Embryonic facial prominence (tissue), 1 donor: ENCODE measurements around the gene ZBED4.

ENCODE experiments used
- DNase-seq: peaks from one replicate; pipeline ENCODE4 v3.0.0-alpha.2; 2016; ENCODE audit errors: extremely low spot score

The ZBED4 gene

DNA sequence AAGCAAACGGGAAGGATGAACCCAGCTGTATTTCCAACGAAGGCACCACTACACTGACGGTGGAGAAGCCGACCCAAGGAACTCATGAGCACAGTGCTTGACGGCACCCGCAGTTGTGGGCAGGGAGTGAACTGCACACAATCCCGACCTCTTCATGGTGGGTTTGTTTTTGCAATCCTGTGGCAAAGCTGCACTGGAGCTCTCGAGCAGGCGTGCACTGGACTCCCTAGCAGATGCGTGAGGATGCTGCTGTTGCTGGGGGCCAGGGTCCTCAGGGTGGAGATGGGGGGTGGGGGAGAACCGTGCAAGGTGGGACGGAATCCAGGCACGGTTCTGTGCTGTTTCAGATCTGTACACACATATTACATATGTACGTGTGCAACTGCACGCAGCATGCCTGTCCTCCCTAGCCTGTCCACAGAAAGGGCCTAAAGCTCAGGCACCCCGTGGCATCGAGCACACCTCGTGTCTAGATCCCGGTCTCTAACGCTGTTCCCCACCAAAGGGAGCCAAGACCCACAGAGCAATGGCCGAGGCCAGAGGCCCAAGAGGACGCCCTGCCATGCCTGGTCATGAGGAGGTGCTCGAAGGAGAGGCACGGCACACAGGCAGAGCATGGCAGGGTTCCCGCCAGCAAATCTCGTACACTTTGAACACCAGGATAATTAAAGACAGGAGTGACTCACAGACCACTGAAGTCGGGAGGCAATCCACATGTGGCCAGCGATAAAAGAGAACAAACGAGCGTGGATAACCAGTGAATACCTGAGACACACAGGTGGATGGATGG lies 47.0 kb downstream of the ZBED4 start:
- no peak for DNase-seq

DNA sequence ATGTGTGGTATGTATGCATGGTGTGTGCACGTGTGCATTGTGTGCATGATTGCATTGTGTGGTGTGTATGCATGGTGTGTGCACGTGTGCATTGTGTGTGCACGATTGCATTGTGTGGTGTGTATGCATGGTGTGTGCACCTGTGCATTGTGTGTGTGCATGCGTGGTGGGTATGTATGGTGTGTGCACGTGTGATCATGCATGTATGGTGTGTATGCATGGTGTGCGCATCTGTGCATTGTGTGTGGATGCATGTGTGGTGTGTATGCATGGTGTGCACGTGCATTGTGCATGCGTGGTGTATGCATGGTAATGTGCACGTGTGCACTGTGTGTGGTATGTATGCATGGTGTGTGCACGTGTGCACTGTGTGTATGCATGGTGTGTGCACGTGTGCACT lies 47.8 kb downstream of the ZBED4 start:
- no peak for DNase-seq

DNA sequence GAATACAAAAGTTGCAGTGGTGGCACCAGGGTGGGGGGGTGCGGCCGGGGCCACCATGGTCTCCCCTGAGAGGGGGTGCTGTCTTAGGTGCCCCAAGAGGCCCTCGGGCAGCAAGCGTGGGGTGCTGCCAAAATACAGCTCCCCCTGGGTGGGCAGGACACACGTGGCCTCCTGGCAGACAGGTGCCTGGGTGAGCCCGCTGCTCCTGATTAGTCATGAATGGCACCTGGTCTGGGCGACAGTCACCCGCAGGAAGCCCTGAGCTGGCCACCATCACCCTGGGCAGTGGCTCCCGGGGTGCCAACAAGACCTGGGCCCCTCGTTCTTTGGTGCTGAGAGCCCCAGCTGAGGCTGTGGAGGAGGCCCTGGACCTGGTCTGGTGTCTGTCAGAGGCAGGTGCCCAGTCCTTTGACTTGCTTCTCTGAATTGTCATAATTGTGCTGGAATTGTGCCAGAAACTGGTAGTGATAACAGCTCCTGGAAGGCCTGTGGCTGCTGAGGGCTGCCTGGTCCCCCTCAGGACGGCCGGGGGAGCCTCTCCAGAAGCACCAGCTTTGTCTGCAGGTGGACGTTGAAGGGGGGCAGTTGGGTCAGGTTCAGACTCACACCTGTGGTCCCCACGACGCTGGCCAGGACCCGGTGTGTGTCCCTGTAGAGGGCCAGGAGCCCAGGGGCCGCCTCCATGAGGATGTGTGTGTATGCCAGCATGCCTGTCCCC lies 49.8 kb downstream of the ZBED4 start:
- no peak for DNase-seq

DNA sequence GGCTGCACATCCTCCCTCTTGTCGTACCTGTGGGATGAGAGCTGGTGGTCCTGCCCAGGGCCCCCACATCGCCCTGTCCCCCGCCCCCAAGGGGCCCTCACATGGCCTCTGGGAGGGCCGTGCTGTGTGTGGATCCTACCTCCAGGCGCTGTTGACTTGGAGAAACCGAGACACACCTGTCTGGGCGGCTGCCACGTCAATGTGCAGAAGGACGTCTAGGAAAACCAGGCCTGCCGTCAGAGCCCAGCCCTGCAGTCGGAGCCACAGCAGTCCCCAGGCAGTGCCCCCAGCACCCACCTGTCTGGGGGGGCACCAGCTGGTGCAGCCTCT lies 50.4 kb downstream of the ZBED4 start:
- DNase-seq: no peak

DNA sequence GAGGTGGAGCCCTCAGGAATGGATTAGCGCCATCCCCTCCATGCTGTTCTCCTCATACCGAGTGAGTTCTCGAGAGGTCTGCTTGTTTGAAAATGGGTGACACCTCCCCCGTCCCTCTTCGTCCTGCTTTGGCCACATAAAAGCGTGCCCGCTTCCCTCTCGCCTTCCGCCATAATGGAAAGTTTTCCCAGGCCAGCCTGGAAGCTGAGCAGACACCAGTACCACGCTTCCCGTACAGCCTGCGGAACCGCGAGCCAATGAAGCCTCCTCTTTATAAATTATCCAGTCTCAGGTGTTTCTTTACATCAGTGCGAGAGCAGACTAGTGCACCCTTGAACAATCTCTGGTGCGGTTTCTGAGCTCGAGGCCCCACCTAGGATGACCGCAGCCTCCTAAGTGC lies 51.8 kb downstream of the ZBED4 start:
- DNase-seq: no peak

DNA sequence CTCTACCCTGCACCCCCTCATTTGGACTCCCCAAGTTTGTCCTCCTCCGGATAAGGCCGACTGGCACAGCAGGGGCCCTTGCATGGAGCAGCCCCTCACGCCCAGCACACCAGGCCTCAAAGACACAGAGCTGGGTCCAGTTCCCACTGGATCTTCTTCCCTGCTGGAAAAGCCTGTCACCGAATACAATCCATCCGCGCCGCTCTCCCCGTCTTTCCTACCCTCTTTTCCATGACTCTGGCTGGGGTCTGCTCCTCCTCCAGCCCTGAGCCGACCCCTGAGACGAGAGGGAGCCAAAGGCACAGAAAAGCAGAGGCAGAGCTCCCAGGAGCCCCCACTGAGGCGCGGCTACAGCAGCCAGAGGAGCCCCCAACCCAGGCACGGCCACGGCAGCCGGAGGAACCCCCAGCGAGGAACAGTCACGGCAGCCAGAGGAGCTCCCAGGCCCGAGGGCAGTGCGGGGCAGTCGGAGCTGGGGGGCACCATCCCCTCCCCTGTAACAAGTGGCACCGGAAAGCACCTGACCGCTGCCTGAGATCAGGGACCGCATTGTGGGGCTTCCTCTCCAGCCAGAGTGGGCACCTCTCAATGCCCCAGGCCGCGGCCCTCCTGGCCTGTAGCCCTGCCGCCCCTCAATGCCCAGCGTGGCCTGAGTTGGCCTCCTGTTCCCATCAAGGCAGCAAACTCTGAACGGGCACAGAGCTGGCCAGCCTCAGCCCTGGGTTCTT lies 52.6 kb downstream of the ZBED4 start:
- no peak for DNase-seq

DNA sequence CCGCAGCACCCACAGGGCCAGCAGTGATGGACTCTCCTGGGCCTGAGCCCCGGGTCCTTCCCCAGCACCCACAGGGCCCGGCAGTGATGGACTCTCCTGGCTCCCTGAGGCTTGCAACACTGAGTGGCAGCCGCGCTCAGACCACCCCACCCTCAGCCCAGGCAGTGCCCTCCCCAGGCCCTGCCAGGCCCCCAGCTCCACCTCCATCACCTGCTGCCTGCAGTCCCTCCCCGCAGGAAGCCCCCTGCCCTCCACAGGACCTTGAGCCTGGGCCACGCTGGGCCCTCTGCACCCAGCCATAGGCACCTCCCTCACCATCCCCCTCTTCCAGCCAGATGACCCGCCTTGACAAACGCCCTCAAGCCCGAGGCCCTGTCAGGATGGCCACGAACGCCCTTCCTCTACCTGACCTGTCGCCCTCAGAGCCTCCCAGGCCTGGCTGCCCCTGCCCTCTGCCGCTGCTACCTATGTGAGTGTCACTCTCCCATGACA lies 53.2 kb downstream of the ZBED4 start:
- DNase-seq: no peak

DNA sequence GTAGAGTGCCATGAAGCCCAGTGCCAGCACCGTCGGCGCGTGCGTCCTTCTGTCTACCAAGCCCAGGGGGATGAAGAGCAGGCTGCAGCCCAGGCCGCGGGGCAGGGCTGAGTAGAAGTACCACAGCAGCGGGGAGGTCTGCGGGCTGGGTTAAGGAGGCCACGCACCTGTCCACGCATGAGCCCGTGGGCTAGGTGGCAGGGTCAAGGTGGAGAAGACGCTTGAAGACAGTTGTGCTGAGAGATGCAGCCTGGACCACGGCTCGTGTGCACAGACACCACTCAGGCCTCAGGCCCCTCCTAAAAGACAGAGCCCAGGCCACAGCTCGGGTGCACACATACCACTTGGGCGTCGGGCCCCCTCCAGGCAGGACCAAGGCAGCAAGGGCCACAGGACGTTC lies 54.2 kb downstream of the ZBED4 start:
- no peak for DNase-seq

DNA sequence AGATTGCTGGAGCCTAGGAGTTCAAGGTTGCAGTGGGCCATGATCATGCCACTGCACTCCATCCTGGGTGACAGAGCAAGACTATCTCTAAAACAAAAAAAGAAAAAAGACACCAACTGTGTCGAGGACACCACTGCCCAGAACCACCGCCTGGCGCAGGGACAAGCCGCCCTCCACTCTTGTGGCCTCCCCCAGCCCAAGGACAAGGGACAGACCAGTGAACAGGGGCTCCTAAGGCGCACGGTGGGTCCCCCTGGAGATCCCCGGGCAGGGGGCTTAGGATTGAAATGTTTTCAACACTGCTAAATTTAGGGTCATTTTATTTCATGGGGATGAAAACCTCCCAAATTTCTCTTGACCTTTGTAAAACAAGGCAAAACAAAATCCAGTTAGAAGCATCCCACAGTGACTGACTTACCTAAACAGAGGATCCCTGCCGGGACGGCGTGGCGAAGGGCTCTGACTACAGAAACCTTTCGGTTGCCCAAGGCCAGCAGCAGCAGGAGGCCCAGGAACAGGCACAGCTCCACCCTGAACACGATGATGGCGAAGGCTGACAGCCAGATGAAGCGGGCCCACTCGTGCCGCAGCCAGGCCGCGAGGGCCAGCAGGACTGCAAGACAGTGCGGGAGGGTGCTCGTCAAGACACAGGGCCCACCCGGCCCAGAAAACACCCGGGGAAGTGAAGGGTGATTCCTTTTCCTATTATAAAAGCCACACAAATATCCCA lies 56.0 kb downstream of the ZBED4 start:
- no peak for DNase-seq

DNA sequence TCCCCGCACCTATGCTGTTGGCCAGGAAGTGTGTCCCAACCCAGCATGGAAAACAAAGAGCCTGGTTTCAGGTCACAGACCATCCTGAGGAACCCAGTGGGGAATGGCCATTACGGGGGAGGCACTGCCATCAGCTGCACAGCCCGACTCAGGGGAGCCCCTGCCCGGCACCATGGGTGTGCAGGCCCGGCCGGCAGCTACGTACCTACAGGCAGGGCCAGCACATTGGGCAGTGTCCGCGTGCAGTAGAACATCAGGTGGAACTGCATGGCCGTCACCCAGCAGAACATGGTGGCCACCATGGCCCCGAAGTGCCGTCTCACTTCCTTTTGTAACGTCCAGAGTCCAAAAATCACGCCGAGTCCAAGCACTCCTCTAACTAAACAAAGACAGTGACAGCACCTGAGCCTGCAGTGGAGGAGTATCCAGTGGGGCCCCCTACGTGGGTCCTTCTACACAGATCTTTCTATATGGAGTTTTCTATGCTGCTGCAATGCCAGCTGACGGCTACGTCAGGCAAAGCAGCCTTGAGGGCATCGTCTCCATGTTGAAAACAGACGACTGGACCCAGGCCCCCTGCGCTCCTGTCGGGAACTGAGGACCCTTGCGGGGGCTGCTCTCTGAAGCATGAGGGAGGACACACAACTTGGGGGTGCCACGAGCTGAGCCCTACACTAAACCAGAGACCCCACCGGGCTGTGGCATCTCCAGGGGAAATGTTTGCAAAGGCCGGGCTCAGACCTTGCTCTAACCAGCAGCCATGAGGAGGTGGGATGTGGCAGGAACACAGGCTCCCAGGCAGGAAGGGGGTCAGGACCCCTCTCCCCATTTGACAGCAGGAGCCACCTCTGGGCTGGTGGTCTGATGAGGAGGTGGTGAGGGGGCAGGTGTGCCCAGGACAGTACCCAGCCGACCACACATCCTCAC lies 56.8 kb downstream of the ZBED4 start:
- DNase-seq: no peak

DNA sequence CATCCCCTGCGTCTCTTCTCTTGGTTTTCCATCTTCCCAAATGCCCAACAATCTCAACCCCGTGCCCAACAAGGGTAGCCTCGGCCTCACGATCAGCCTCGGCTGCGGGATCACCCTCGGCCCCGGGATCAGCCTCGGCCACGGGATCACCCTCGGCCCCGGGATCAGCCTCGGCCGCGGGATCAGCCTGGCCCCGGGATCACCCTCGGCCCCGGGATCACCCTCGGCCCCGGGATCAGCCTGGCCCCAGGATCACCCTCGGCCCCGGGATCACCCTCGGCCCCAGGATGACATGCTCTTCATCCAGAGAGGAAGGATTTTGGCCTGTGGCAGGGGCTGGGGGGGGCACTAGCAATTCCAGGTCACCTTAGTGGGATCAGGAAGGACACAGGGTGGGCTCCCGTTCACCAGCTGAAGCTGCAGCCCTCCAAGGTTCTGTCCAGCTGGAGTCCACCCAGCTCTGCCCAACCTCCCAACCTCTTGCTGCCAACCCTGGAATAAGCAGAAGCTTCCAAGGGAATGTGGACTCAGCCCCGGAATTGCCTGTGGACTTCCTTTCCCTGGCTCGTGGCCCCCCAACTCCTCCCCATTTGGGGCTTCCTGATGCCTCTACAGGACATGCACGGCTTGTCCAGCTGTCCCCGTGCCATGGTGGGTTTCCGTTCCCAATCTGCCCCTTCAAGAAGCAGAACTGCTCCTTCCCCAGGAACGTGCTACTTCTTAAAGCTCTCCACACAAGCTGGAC lies 58.4 kb downstream of the ZBED4 start:
- no peak for DNase-seq

DNA sequence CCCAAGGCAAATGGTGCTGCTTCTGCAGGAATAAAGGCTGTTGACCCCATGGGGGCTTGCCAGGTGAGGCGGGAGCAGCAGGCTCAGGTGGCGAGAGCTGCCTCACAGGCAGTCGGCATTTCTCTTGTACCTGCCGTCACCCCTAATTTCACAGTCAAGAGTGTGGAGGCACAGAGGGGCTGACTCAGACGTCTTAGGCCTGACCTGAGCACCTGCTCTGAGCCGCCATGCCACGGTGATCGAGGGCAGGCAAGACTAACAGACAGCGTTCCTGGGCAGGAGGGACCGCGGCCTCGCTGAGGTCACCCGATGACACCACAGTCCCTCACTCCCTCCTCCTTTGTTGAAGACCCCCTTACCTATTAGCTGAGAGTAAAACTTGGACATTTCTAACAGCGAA lies 59.4 kb downstream of the ZBED4 start:
- DNase-seq: no peak

DNA sequence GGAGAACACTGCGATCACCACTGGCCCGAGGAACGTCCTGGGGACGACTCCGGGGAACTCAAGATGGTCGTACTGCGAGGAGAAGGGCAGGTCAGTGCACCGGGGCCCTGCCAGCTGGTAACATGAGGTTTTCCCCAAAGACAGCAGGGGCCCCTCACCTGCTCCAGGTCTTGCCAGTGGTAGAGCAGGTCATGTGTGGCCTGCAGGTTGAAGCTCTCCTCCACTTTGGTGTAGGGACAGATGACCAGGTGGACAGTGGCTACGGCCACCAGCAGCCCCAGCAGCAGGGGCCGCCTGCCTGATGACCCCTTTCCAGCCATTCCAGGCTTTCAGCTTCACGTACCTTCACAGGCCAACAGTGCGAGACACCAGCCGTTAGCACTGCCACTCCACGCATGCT lies 59.8 kb downstream of the ZBED4 start:
- DNase-seq: no peak

DNA sequence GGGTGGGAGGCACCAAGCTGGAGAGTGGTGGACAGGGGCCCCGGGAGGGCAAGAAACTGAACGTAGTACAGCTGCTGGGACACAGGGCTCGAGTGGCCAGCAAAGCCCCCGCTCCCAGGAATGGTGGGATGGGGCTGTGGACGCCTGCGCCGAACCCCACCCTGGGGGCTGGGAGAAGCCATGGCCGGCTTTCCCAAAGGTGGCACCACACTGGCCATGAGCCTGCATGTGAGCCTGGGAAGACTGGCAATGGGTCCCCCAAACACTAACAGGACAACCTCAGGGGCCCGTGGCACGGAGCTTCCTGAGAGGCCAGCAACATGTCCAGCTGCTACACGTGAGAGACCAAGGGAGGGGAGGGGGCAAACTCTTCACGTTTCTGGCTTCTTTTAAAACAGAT lies 60.6 kb downstream of the ZBED4 start:
- no peak for DNase-seq

DNA sequence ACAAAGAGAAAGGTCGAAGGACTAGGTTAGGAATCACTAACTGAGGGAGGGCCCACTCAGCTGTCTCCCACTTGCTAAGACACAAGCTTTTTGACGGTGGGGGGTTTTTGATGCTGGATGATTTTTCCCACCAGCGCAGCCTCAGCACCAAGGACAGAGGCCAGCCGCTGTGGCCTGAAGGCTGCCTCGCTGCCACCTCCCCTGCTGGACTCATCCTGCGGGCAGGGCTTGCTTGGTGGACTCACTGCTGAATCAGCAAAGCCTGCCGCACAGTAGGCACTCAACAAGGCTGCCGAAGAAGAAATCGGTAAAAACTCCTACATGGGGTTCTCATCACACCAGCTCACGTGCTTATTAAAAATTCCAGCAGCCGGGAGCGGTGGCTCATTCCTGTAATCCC lies 62.0 kb downstream of the ZBED4 start:
- DNase-seq: no peak

DNA sequence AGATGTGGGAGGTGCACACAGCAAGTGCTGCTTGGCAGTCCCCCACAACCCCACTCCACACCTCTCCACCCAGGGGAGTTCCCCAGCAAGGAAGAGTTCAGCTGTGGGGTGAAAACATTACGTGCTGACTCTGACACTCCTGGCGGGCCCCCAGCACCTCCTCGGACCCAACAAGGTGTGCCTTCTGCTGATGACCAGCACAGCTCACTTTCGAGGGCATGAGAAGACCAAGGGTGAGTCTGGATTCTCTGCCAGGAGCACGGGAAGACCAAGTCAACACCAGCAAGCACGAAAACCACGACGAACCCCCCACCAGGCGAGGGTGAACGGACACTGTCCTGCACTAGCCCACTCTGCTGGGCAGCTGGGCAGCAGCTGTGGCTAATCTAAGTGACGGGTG lies 63.2 kb downstream of the ZBED4 start:
- no peak for DNase-seq

DNA sequence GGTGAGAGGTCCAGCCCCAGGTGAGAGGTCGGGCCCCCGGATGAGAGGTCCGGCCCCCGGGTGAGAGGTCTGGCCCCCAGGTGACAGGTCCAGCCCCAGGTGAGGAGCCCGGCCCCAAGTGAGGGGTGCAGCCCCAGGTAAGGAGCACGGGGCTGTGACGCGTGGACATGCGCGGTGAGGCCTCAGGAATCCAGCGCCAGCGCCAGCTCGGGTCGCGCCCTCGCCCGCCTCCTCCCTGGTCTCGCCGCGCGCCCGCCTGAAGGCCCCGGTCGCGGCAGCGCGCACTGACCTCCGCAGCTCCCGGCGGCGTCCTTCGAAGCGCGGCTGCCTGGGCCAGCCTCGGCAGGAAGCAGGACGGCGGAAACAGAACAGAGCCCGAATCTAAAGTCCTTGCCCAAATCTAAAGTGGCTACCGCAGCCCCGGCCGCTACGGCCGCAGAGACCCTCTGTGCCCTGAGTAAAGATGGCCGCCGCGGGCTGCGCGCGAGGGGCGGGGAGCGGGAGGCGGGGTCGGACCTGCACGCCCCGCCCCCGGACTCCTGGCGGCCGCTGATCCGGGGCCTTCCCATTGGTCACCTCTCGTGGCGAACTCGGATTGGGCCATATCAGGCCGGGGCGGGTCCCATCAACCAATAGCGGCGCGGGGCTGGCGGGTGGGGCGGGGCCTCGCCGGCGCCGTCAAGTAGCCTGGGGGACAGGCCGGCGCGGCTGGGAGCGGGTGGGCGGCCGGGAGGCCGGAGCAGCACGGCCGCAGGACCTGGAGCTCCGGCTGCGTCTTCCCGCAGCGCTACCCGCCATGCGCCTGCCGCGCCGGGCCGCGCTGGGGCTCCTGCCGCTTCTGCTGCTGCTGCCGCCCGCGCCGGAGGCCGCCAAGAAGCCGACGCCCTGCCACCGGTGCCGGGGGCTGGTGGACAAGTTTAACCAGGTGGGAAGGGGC lies 64.6 kb downstream of the ZBED4 start, which contains the start of the genes ALG12 and CRELD2:
Gene ALG12, minus strand, starts transcription at position 465 of the 937 bp plus-strand sequence. CDS start 4,673 bp downstream, outside the sequence.
Gene CRELD2, plus strand, starts transcription at position 661 of the 937 bp plus-strand sequence. Its CDS starts 136 bp downstream, at position 797.
- peak; percentile 95 for DNase-seq

DNA sequence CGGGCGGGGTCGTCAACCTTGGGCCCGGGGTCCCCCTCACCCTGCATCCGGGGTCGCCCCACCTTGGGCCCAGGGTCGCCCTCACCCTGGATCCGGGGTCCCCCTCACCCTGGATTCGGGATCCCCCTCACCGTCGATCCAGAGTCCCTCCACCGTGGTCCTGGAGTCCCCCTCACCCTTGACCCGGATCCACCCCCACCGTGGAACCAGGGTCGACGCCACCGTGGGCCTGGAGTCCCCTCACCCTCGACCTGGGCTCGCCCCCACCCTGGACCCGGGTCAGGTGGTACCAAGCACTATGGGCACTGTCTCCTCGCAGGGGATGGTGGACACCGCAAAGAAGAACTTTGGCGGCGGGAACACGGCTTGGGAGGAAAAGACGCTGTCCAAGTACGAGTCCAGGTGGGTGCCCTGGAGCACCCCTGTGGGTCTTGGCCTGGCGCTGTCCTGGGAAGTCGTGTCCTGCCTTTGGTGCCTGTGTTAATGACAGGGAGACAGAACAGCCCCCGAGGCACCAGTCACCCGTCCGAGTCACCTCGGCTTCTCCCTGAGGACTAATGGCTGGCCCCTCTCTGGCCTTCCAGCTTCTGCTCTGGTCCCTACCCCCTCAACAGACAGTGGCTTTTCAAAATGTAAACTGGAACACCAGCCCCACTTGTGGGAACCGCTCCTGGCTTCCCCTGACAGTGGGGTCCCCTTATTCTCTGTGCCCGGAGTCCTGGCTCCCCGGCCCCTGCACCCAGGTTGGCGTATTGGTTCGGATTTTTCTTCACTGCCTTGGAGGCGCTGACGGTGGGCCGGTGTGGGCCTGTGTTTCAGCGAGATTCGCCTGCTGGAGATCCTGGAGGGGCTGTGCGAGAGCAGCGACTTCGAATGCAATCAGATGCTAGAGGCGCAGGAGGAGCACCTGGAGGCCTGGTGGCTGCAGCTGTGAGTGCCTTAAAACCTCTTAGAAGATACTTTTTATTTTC lies 65.6 kb downstream of the ZBED4 start:
- DNase-seq: no peak
